Left ventricle myocardium inferior (tissue), 1 donor: ENCODE results near the gene PTPRJ. TPM values are rescaled to one million over a fixed set of nuclear protein-coding genes. Genes with fewer than 3 reads are reported as not detected.

ENCODE experiments used
- DNase-seq: peaks from one replicate; pipeline ENCODE4 v3.0.0-alpha.2; 2020
- H3K27ac ChIP-seq: fragments of 200-600 bp; replicated peaks from 2 replicates; pipeline ENCODE4 v1.8.0; 2021
- H3K27me3 ChIP-seq: fragments of 200-600 bp; 2 replicates; pipeline ENCODE4 v1.8.0; 2021; ENCODE audit warnings: low read depth
- H3K36me3 ChIP-seq: fragments of 200-600 bp; 2 replicates; pipeline ENCODE4 v1.8.0; 2021
- H3K4me1 ChIP-seq: fragments of 200-600 bp; 2 replicates; pipeline ENCODE4 v1.8.0; 2021
- H3K4me3 ChIP-seq: fragments of 200-600 bp; 2 replicates; pipeline ENCODE4 v1.8.0; 2021; ENCODE audit warnings: mild to moderate bottlenecking, moderate library complexity
- H3K9me3 ChIP-seq: fragments of 200-600 bp; replicated peaks from 2 replicates; pipeline ENCODE4 v1.8.0; 2021
- CTCF ChIP-seq: fragments of 200-600 bp; IDR thresholded peaks from 2 replicates; pipeline ENCODE4 v1.8.0; 2021; ENCODE audit warnings: antibody characterized with exemption, mild to moderate bottlenecking, borderline replicate concordance
- intact Hi-C: fragments of 100-400 bp; cut with micrococcal nuclease; formaldehyde crosslinking; loops from one replicate; pipeline ENCODE4 v1.11.0; 2022
- total RNA-seq: library from RNA; stranded (reverse); fragmentation: NEBNext Ultra II Directional; extraction: Animal tissue kit (Norgen Biotek cat#: 25700); gene quantifications from one replicate; pipeline ENCODE4 v1.2.1, GENCODE V29; 2021
- donor health status: DM: no; HTN: yes; CAD: no; lungs with severe emphysema.

Gene PTPRJ
- total RNA-seq, 1 donor from 2014 or later, result 6.8 TPM

- TF ChIP-seq CTCF, result no peak
- Histone ChIP-seq H3K9me3 (no peaks in the 10 kb centered on the region), H3K36me3 (no peaks in the 10 kb centered on the region), H3K4me3 (no peak overlapping the region), H3K27ac (no peak overlapping the region), H3K4me1 (peaks cover 43% of the 10 kb centered on the region), H3K27me3 (no peaks in the 10 kb centered on the region)
- no peak for DNase-seq
- intact Hi-C loops, result loop anchor here (5.0 kb wide), 1 partner anchor 170 kb away; no protein-coding TSS in a partner anchor
Measured at GRCh38 chr11:48107188-48107704, 126.9 kb downstream of the PTPRJ start.

GRCh38 chr11:48108231-48109045 is 128.1 kb downstream of the PTPRJ start:
- Histone ChIP-seq H3K4me3 (no peak overlapping the region), H3K9me3 (no peaks in the 10 kb centered on the region), H3K27ac (no peak overlapping the region), H3K27me3 (no peaks in the 10 kb centered on the region), H3K4me1 (peaks cover 31% of the 10 kb centered on the region), H3K36me3 (no peaks in the 10 kb centered on the region)
- DNase-seq, result no peak
- no peak for TF ChIP-seq CTCF
- intact Hi-C loops, result loop anchor here (5.0 kb wide), 1 partner anchor 171 kb away; no protein-coding TSS in a partner anchor

- no peaks in the 10 kb centered on the region for H3K36me3 ChIP-seq
Measured at GRCh38 chr11:48109046-48109666, 128.8 kb downstream of the PTPRJ start.

GRCh38 chr11:48110509-48110766 is 130.1 kb downstream of the PTPRJ start:
- no peak for TF ChIP-seq CTCF
- H3K4me1 ChIP-seq, result peaks cover 15% of the 10 kb centered on the region

More at GRCh38 chr11:48109046-48109666, 128.8 kb downstream of the PTPRJ start:
- peak overlapping the region; percentile 48 for H3K4me3 ChIP-seq
- no peaks in the 10 kb centered on the region for H3K27me3 ChIP-seq
- no peak for DNase-seq
- intact Hi-C loops, result loop anchor here (5.0 kb wide), 1 partner anchor 172 kb away; no protein-coding TSS in a partner anchor
- H3K27ac ChIP-seq, result peak overlapping the region; percentile 7
- peaks cover 3% of the 10 kb centered on the region for H3K9me3 ChIP-seq
- peak; percentile 41 for TF ChIP-seq CTCF
- H3K4me1 ChIP-seq, result peaks cover 24% of the 10 kb centered on the region

GRCh38 chr11:48111891-48112290 is 131.5 kb downstream of the PTPRJ start:
- H3K9me3 ChIP-seq, result peaks cover 25% of the 10 kb centered on the region
- intact Hi-C loops, result no loop called here
- H3K4me3 ChIP-seq, result no peak overlapping the region
- no peaks in the 10 kb centered on the region for H3K27me3 ChIP-seq
- H3K4me1 ChIP-seq, result peaks cover 15% of the 10 kb centered on the region
- TF ChIP-seq CTCF, result no peak
- H3K36me3 ChIP-seq, result peaks cover 15% of the 10 kb centered on the region
- DNase-seq, result no peak
- no peak overlapping the region for H3K27ac ChIP-seq

More at GRCh38 chr11:48110509-48110766, 130.1 kb downstream of the PTPRJ start:
- intact Hi-C loops, result no loop called here
- peaks cover 9% of the 10 kb centered on the region for H3K36me3 ChIP-seq
- no peak for DNase-seq
- H3K4me3 ChIP-seq, result no peak overlapping the region
- peaks cover 16% of the 10 kb centered on the region for H3K9me3 ChIP-seq
- no peaks in the 10 kb centered on the region for H3K27me3 ChIP-seq
- H3K27ac ChIP-seq, result no peak overlapping the region
